GM10266 (cell line): ENCODE data around the gene SSC5D.

Source experiments
- DNase-seq: peaks from one replicate; pipeline ENCODE4 v3.0.0; 2012; ENCODE audit errors: extremely low spot score
- CTCF ChIP-seq: IDR thresholded peaks from 2 replicates; pipeline ENCODE4 v1.5.1; 2012; ENCODE audit warnings: mild to moderate bottlenecking, low read depth; ENCODE audit not compliant: control insufficient read depth, insufficient read depth; ENCODE audit errors: missing control alignments

Gene SSC5D

GRCh38 chr19:55476100-55476775 lies 12.0 kb upstream of the SSC5D start, which contains the start of gene ZNF628:
Gene ZNF628 (plus strand): TSS chr19:55476617. CDS start chr19:55479911, 3,294 bp downstream.
- TF ChIP-seq CTCF: no peak
- DNase-seq: peak; percentile 98

GRCh38 chr19:55477905-55478304 lies 10.3 kb upstream of the SSC5D start:
- no peak for TF ChIP-seq CTCF
- DNase-seq: no peak

- no peak for DNase-seq
- TF ChIP-seq CTCF: no peak
These were observed 9.9 kb upstream of the SSC5D start for GRCh38 chr19:55478364-55478763.

- TF ChIP-seq CTCF: no peak
- DNase-seq: no peak
These were observed 9.2 kb upstream of the SSC5D start for GRCh38 chr19:55479045-55479444.

- no peak for TF ChIP-seq CTCF
- DNase-seq: no peak
These were observed 8.6 kb upstream of the SSC5D start for GRCh38 chr19:55479451-55480230.

- no peak for TF ChIP-seq CTCF
- DNase-seq: no peak
These were observed 7.0 kb upstream of the SSC5D start for GRCh38 chr19:55481148-55481793.
